ENCODE data around the gene TULP1.

- TF ChIP-seq CTCF (IDR thresholded peaks at IDR 0.05; ENCODE audit: poor library complexity): no peak
- no peak for TF ChIP-seq EZH2 (IDR thresholded peaks at IDR 0.05; ENCODE audit: borderline replicate concordance)
Measured at GRCh38 chr6:35495258-35496035, 17.2 kb downstream of the TULP1 start.
